ENCODE measurements around the gene PLCL1.

PLCL1 gene

GRCh38 chr2:197992482-197993133 is 188.2 kb downstream of the PLCL1 start:
- DNase-seq (ENCODE audit: low read depth), result no peak
- no peak for TF ChIP-seq POLR2A (IDR thresholded peaks at IDR 0.05; ENCODE audit: extremely low read depth, insufficient read length)
- TF ChIP-seq MAX (IDR thresholded peaks at IDR 0.05; ENCODE audit: low read depth, low read length), result no peak
- TF ChIP-seq MYC (IDR thresholded peaks at IDR 0.05; ENCODE audit: low read depth, low read length), result no peak
- no peak for TF ChIP-seq CTCF (IDR thresholded peaks at IDR 0.05; ENCODE audit: low read depth, low read length)
- H3K4me3 ChIP-seq (ENCODE audit: low read depth, low read length), result no peak overlapping the region

- no peak for DNase-seq (ENCODE audit: low read depth)
- TF ChIP-seq CTCF (IDR thresholded peaks at IDR 0.05; ENCODE audit: low read depth, low read length) (no peak), MAX (IDR thresholded peaks at IDR 0.05; ENCODE audit: low read depth, low read length) (no peak), POLR2A (IDR thresholded peaks at IDR 0.05; ENCODE audit: extremely low read depth, insufficient read length) (no peak), MYC (IDR thresholded peaks at IDR 0.05; ENCODE audit: low read depth, low read length) (no peak)
- no peak overlapping the region for H3K4me3 ChIP-seq (ENCODE audit: low read depth, low read length)
Measured at GRCh38 chr2:197993363-197993762, 189.0 kb downstream of the PLCL1 start.

- no peak for DNase-seq (ENCODE audit: low read depth)
- TF ChIP-seq CTCF (IDR thresholded peaks at IDR 0.05; ENCODE audit: low read depth, low read length) (no peak), MYC (IDR thresholded peaks at IDR 0.05; ENCODE audit: low read depth, low read length) (no peak), MAX (IDR thresholded peaks at IDR 0.05; ENCODE audit: low read depth, low read length) (no peak)
Measured at GRCh38 chr2:197993830-197994229, 189.4 kb downstream of the PLCL1 start.

GRCh38 chr2:197994751-197995150 is 190.4 kb downstream of the PLCL1 start:
- H3K4me3 ChIP-seq (ENCODE audit: low read depth, low read length), result no peak overlapping the region
- TF ChIP-seq MAX (IDR thresholded peaks at IDR 0.05; ENCODE audit: low read depth, low read length) (no peak), CTCF (IDR thresholded peaks at IDR 0.05; ENCODE audit: low read depth, low read length) (no peak), MYC (IDR thresholded peaks at IDR 0.05; ENCODE audit: low read depth, low read length) (no peak), POLR2A (IDR thresholded peaks at IDR 0.05; ENCODE audit: extremely low read depth, insufficient read length) (no peak)
- DNase-seq (ENCODE audit: low read depth), result no peak

More at GRCh38 chr2:197993830-197994229, 189.4 kb downstream of the PLCL1 start:
- no peak overlapping the region for H3K4me3 ChIP-seq (ENCODE audit: low read depth, low read length)

- no peak overlapping the region for H3K4me3 ChIP-seq (ENCODE audit: low read depth, low read length)
- DNase-seq (ENCODE audit: low read depth), result no peak
- TF ChIP-seq CTCF (IDR thresholded peaks at IDR 0.05; ENCODE audit: low read depth, low read length) (no peak), MYC (IDR thresholded peaks at IDR 0.05; ENCODE audit: low read depth, low read length) (no peak), MAX (IDR thresholded peaks at IDR 0.05; ENCODE audit: low read depth, low read length) (no peak), POLR2A (IDR thresholded peaks at IDR 0.05; ENCODE audit: extremely low read depth, insufficient read length) (no peak)
Measured at GRCh38 chr2:197996583-197996982, 192.2 kb downstream of the PLCL1 start.
